Femur (tissue), 1 donor: Measurements from ENCODE around the gene BRF1.
"Not testable (repeated sequence)": the region's sequence is repeated elsewhere in the genome, so short reads cannot be mapped to it uniquely, and the experiment has no call there.

Experiments
- DNase-seq: peaks from one replicate; pipeline ENCODE4 v3.0.0-alpha.2; 2017

Gene BRF1

DNA sequence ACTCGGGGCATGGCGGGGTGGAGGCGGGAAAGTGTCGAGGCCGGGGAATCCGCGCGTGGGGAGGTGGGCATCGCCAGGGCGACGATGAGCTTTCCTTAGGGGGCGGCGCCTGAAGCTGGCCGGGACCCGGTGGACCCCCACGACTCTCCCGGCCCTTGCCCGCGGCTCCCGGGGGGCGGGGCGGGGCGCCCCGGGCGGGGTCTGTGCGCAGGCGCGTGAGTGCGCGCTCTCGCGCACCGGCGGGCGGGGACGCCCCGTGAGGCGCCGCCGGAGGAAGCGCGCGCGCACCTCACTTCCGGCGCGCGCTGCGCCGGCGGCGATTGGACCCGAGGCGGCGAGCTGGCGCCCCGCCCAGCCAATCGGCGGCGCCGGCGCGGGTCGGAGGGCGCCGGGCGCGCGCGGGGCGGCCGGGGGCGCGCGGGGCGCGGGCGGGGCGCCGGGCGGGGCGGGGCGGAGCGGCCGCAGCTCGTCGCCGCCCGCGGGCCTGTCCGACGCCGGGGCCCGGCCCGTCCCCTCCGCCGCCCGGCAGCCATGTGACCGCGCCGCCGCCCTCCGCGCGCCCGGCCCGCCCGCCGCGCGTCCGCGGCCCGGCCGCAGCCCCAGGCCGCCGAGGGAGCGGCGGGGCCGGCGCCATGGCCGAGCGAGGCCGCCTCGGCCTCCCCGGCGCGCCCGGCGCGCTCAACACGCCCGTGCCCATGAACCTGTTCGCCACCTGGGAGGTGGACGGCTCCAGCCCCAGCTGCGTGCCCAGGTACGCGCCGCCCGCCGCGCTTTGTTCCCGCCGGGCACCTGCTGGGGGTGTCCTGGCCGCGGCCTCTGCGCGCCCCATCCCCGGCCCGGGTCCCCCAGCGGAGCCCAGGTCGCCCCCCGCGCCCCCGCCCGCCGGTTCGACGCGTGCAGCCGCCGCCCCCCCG lies 13.7 kb upstream of the BRF1 start, which contains the start of gene PACS2:
TSS of gene PACS2 (plus strand) at position 462 of the 914 bp plus-strand sequence. CDS start at position 633, 171 bp downstream.
- DNase-seq, result peak; percentile 81

DNA sequence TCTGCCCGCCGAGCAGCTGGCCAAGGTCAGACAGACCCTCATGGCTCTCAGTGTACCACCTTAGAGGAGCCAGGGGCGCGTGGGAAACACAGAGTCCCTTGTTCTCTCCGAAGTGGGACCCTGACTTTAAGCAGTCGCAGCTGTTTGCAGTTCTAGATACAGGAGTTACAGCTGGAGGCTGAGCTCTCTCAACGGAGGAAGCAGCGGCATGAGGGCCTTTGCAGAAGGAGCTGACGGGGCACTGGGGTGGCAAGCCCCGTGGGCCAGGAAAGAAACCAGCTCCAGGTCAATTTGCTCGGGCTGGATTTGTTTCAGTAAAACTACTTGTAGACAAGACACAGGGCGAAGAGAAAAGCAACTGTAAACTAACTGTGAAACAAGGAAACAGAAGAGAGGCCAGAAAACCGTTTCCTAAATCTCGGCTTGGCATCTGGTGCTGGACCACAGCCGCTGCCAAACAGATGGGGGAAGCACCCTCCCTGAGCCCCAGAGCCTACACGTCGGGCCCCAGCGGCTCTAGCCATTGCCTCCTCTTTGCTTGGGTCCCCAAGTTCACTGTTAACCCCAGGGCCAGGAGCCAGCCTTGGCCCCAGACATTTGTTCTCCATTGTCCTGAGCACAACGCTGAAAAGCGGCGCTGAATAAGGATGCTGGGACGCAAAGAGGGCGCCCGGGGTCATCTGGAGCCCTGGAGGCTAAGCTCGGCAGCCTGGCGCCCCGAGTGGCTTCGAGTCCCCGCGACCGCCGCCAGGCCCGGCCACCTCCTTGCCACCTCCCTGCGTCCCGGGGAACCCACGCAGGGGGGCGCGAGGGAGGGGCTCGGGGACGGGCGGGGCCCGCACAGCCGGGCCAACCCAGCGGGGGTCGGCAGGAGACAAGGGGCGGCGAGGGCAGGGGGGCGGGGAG lies 12.8 kb upstream of the BRF1 start:
- DNase-seq, result peak; percentile 67

DNA sequence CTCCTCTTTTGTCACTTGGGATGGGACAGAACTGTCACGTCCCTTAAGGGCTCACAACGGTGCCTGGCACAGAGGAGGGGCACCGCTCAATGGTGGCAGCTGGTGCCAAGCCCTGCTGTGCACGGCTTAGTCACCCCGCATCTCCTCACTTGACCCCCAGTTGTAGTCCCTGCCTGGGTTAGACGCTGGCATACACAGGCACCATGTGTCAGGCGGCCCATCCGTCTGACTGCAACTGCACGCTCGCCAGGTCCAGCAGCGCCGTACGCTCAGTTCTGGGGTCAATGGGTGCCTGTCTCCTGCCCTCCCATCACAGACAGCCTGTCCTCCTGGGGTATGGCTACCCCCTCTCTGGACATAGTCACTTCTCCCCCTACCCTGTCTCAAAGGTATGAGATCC lies 12.2 kb upstream of the BRF1 start:
- DNase-seq, result no peak

- no peak for DNase-seq
Measured at GRCh38 chr14:105311838-105312237, 11.0 kb upstream of the BRF1 start.

DNA sequence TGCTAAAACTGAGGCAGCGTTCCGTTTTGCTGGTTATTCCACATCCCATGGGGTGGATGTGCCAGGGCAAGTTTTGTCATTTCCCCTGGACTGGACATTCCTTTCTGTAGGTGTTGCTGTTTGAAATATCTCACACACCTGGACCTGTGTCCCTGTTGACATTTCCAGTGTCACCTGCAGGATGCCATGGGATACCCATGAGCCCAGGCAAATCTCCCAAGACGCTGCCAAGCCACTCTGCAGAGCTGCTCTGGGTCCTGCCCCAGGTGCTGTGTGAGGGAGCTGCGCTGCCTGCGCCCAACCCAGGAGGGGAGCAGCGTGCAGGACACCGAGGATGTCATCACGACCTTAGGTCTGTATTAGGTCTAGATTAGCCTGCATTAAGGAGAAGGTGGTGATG lies 8.6 kb upstream of the BRF1 start:
- no peak for DNase-seq

- no peak for DNase-seq
Measured at GRCh38 chr14:105307052-105307727, 6.4 kb upstream of the BRF1 start.

DNA sequence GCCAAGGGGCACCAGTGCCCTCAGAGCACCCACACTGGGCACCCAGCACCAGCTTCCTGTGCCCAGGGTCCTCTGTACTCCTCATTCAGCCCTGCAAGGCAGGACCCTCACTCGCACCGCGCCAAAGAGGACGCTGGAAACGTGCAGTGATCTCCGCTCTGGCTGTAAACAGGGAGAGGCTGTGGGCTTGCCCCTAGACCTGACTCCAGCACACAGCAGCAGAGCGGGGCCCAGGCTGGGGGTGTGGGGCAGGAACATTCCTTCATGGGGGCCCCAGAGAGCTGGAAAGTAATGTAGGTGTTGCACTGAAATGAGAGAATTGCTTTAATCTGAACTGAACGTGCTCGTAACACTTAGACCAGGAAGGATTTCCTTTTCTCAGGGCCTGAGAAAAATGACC lies 5.0 kb upstream of the BRF1 start:
- no peak for DNase-seq

GRCh38 chr14:105305345-105305744 lies 4.5 kb upstream of the BRF1 start:
- DNase-seq, result no peak

DNA sequence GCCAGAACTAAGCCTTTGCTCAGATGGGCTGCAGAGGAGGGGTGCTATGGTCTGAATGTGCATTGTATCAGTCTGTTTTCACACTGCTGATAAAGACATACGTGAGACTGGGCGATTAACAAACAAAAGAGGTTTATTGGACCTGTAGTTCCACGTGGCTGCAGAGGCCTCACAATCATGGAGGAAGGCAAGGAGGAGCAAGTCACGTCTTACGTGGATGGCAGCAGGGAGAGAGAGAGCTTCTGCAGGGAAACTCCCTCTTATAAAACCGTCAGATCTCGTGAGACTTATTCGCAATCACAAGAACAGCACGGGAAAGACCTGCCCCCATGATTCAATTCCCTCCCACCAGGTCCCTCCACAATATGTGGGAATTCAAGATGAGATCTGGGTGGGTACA lies 3.8 kb upstream of the BRF1 start:
- DNase-seq, result no peak

- DNase-seq, result no peak
Measured at GRCh38 chr14:105303949-105304348, 3.1 kb upstream of the BRF1 start.

DNA sequence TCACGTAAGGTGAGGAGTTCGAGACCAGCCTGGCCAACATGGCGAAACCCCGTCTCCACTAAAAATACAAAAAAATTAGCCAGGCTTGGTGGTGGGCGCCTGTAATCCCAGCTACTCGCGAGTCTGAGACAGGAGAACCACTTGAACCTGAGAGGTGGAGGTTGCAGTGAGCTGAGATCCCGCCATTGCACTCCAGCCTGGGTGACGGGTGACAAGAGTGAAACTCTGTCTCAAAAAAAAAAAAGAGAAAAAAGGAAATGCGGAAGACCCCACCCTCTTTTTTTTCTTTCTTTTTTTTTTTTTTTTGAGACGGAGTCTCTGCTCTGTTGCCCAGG lies 1.1 kb upstream of the BRF1 start:
- DNase-seq, result not testable (repeated sequence)

DNA sequence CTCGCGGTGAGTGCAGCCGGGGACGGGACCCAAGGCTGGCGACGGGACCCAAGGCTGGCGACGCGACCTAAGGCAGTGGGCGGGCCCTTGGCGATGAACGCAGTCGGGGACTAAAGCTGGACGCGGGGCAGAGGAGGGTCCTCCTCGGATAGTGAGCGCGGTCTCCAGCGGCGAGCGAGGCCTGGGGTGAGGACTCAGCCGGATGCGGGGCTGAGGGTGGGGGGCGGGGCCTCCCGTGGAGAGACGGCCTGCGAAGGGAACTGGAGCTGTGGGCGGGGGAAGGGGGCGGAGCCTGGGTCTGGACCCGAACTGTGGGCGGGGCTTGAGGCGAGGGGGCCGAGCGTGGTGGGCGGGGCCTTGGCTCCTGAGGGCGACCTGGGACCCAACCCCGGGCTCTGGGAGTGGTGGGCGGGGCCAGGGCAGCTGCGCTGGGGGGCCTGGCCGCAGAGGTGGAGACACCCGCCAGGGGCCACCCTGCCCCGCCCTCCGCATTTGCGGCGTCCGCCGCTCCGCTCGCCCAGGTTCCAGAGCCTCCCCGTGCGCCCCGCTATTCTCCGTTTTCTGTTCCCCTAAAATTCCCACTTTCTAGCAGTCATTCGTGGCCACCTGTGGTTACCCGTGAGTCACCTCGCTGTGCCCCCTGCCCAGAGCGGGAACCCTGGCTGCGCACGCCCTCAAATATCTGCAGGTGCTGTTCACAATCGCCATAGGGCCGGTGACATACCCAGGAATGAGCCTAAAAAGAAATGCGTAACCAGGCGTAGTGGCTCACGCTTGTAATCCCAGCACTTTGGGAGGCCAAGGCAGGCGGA lies 508 bp upstream of the BRF1 start:
- peak; percentile 97 for DNase-seq

DNA sequence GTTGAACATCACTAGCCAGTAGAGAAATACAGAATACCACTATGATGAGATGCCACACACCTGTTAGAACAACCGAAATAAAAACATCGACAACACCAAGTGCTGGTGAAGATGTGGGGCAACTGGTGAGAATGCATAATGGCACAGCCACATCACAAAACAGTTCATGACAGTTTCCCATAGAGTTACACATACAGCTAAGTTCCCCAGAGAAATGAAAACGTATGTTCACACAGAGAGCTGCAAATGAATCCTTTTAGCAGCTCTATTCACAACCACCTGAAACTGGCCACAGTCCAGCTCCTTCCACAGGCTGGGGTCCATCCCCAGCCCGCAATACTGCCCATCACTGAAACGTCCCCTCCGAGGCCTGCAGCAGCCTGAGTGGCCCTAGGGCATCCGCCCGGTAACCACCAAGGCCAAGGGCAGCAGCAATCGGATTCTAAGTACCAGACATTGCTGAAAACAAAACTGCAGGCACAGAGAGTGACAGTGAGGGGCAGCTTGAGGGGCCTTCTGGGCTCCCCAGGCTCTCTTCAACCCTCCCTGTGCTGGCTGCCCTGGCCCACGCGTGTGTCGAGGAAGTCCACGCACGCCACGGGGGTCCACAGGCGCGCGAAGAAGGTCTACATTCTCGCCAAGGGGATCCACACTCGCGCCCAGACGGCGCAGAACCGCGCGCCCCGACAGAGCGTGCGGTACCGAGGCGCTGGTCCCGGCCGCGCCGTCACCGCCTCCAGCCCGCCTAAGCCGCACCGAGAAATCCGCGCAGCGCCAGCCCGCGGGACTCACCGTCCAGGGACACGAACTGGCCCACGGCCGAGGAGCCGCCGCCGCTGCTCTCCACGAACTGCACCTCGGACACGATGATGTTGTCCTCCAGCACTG lies 903 bp downstream of the BRF1 start:
- no peak for DNase-seq

DNA sequence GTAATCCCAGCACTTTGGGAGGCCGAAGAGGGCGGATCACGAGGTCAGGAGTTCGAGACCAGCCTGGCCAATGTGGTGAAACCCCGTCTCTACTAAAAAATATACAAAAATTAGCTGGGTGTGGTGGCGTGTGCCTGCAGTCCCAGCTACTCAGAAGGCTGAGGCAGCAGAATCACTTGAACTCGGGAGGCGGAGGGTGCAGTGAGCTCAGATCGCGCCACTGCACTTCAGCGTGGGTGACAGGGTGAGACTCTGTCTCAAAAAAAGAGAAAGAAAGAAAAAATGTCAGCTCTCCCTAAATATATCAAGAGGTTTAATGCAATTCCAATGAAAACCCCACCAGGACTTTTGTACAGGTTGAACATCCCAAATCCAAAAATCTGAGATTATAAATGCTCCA lies 3.5 kb downstream of the BRF1 start:
- DNase-seq, result not testable (repeated sequence)

- DNase-seq, result peak; percentile 74
Measured at GRCh38 chr14:105294142-105294597, 6.6 kb downstream of the BRF1 start.

DNA sequence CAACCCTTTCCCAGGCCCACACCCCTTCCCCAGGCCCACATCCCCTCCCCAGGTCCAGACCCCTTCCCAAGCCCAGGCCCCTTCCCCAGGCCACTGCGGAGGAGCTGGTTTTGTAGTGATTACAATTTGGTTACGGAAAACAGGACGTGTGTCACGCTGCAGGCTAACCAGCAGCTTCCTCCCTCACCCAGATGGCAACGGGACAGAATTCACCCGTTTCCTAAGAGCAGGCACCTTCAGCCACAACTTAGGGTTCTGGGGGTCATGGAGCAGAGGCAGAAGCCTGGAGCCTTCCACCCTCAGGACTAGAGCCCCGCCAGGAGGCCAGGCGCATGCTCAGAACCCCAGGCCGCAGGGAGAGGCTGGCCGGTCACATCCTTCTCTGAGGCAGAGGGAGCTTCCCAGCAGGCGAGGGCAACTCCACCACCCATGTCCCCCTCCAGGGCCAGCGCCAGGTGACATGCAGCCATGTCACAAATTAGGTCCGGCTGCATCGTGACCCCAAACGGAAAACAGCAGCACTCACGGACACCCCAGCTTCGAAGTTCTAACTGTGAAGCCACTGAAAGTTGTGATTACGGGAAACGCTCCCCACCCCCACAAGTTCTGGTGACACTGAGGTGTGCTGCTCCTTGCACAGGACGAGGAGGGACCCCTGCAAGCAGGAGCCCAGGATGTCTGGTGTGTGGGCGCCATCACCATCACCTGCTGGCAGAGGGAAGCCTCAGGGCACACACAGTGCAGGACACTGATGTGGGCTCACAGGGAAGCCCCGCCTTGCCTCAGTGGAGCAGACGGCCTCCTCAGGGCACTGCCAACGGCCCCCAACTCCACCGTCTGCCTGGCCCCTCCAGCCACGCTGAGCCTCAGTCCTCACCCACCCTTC lies 7.7 kb downstream of the BRF1 start:
- no peak for DNase-seq

- no peak for DNase-seq
Measured at GRCh38 chr14:105290621-105291346, 10.0 kb downstream of the BRF1 start.

- not testable (repeated sequence) for DNase-seq
Measured at GRCh38 chr14:105288936-105289335, 11.9 kb downstream of the BRF1 start.
